GM23248 (cell line): ENCODE measurements around the gene RAB3B.

Experiments
- EZH2 ChIP-seq: fragments of 200-600 bp; sonication (generic); IDR thresholded peaks from 2 replicates; pipeline ENCODE4 v1.6.1; 2018; ENCODE audit warnings: antibody characterized with exemption, mild to moderate bottlenecking; ENCODE audit not compliant: insufficient read depth, poor library complexity, severe bottlenecking
- EZH2phosphoT487 ChIP-seq: fragments of 200-600 bp; sonication (generic); IDR thresholded peaks from 2 replicates; pipeline ENCODE4 v1.6.1; 2018; ENCODE audit warnings: antibody characterized with exemption, moderate library complexity, mild to moderate bottlenecking, low read depth; ENCODE audit not compliant: insufficient read depth

DNA sequence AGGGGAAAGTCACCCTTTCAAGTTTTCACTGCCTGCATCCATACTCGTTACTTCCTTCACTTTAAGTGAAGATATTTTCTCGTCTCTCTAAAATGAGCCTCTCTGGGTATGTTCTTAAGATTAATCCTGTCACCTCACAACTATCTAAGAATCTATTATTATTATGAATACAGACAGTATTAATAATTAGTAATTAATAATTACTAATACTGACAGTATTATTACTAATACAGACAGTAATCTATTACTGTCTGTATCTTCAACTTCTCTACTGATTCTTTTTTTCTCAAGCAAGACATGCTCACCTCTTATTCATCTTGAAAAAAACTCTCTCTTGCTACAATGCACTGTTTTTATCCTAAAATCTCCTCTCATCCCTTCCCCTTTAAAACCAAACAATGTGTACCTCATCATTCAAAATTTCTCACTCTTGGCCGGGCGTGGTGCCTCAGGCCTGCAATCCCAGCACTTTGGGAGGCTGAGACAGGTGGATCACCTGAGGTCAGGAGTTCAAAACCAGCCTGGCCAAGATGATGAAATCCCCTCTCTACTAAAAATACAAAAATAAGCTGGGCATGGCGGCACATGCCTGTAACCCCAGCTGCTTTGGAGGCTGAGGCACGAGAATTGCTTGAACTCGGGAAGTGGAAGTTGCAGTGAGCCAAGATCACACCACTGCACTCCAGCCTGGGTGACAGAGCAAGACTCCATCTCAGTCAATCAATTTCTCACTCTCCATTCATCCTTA, 119.7 kb downstream of the RAB3B start:
- TF ChIP-seq EZH2phosphoT487 = no peak
- TF ChIP-seq EZH2 = no peak
